NCI-H2029 treated with DMSO at 0.1 percent for 48 hours (cell line): Measurements from ENCODE around the gene STARD10.

Source experiments
- DNase-seq: peaks from one replicate; lab custom pipeline; 2025; lab: John Stamatoyannopoulos, UW

The STARD10 gene

DNA sequence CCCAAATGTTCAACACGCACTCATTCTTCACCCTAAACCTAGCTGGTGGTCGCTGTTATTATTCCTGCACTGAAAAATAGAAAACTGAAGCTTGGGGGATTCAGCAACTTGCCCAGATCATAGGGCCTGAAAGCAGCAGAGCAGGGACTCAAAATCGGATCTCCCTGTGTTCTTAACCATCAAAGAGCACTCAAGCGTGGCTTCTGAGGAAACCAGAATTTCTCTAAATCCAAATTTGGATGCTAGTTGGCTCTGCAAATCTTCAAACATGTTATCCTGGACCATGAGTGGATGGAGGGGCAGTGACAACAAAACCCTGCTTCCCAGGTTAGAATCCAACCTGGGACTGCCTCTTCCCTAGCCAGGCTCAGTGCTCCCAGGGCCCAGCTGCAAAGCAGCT, 30.0 kb downstream of the STARD10 start:
- DNase-seq, result no peak

DNA sequence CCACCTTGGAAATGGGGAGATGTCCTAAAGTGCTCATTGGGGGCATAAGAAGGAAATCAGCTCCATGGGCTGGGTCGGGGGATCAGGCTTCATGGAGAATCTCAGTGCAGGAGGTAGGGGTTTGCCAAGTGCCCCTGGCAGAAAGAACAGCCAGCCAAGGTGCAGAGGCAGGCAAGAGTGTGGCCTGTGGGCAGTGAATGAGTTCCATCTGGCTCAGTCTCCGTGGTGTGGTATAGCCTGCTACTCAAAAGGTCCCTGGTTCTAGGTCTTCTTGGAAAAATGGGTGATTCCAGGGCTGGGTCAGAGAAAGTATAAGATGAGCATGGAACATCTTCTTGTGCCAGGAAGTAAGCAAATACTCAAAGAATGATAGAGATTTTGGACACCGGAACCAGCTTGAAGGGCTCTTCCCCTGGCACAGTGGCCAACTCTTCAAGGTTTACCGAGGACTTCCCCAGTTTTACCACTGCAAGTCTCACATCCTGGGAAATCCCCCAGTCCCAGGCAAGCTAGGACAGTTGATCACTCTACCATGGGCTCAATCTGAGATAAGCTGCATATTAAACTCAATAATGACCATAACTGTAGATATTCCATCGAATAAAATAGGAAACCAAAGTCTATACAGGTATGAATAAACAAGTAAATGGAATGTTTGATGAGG, 31.1 kb downstream of the STARD10 start:
- no peak for DNase-seq

DNA sequence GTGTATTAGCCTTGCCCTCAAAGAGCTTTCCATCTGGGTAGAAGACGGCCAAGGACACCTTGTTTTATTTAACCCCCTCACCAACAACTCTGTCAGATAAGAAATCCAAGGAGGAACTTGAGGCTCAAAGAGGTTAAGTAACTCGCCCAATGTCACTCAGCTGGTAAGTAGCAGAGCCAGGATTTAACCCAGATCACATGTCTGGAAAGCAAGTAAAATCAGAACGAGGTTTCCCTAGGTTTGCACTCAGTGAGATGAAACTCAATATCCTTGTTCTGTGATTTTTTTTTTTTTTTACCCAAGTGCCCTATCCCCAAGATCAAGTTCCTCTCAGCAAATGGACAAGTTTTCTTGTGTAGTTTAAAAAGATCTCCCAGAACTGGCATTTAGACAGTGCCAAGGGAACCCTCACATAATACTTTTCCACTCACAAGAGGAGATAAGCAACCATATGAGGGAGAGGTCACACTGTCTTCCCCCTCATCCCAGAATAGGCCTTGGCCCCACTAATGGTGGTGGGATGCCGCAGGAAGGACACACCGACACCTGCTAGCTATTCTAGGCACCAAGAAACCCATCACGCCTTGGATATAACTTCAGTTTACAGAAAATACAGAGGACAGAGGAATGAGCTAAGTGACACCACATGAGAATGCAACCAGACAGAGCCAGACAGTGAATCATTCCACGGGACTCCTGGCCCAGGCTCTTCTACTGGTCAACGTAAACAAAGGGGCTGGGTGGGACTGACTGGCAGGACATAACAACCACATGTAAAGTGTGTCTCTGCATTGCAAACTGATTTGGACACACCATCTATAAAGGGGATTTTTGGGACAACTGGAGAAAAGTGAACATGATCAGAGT, 33.1 kb downstream of the STARD10 start:
- DNase-seq, result no peak

DNA sequence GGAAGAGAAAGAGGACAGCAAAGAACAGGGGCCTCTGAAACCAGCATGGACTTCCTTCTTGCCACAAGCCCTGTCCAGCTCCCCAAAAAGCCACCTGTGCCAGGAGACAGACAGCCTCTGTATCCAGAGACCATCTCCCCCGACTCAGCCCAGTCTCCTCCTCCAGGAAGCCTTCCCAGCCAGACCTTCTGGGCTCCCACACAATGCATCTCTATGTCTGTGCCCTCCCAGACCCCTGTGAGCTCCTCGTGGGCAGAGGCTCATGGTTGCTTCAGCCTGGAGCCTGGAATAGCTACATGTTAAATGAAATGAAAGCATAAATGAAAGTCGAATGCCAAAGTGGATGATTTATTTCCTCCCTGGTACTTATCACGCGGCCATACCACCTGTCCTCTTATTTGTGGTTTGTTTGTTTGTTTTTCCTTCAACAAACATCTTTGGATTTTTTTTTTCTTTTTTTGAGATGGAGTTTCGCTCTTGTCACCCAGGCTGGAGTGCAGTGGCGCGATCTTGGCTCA, 34.3 kb downstream of the STARD10 start:
- peak; percentile 70 for DNase-seq

DNA sequence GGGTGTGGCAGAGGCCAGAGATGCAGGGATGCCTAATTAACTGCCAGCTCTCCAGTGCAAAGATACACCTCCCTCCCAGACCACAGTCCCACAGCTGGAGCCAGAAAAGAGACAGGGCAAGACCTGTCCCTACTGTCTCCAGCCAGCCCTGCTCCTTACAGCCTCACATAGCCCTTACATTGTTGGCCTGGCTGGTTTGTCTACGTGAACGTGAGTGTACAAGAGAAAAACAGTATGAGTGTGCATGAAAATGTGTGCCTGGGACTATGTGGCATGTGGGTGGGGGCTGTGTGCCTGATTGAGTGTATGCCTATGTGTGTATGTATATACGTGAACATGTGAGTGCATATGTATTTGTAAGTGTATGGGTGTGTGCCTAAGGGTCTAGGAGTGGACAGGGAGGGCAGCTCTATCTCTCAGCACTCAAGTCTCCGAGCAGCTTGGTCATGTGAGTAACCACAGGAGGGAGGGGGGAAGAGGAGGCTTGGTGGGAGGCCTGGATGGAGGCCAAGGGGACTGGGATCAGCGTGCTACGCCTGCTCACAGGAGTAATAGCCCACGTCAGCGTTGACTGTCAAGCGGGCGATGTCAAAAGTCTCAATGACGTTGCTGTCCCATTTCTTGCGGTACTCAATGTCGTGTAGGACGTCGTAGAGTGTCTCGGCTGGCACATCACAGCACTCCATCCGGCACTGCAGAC, 35.0 kb downstream of the STARD10 start:
- peak; percentile 75 for DNase-seq

DNA sequence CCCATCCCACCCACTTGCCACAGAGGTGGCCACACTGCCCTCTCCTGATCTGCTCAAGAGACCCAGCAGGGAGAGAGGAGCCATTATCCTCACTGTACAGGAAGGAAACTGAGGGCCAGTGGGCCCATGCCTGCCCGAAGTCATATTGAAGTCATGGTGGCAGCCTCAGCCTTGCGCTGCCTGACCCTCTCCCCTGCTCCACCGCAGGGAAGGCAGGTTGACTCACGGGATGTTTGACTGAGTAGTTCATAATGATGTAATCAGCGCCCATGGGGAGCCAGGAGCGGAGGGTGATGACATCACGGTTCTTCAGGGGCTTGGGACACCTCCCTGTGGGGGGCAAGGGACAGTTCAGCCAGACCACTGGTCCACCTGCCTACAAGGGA, 35.5 kb downstream of the STARD10 start:
- DNase-seq, result no peak

DNA sequence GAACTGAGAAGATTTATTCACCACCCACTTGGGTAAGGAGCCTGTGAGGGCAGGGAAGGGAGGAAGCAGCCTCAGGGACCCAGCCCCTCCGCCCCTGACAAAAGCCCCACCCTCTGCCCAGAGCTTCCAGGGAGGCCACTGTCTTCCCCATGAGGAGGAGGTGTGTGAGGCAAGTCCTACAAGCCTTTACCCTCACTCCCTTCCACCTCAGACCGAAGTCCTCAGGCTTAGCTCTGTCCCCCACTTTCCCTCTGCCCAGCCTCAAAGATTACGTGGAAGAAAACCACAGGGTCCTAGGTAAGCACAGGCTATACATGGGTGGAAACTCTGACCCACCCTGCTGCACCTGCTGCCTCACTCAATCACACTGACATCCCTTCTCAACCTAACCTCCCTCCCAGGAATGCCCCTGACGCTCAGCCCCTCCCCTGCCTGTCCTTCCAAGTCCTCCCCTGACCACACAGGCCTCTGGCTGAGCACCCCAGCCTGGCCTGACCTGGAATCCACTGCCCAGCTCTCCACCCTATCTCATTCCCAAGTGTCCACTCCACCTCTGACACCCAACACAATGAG, 38.0 kb downstream of the STARD10 start:
- DNase-seq, result no peak

DNA sequence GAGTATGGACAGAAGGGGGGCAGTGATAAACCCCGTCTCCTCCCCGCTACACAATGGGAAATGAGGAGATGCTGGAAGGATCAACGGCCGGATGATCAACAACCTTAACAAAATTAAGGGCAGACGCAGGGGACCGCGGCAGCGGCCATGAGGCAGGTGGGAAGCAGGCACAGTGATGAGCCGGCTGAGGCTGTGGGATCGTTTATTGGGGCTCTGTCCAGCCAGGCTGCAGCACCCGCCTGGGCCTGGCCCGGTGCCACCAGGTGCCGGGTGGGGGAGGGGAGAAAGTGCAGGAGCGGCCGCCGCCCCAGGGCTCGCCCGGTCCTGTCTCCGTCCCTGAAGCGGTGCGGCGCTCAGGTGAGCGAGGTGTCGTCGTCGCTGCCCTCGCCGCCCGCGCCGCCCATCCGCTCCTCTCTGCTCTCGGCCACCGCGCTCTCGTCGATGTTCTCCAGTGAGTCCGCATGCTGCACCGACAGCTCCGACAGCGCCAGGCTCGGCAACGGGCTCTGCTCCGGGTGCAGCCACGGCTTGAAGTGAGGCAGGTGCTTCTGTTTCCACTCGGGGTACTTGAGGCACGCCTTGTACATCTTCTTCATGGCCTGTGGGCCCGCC, 39.2 kb downstream of the STARD10 start:
- no peak for DNase-seq

DNA sequence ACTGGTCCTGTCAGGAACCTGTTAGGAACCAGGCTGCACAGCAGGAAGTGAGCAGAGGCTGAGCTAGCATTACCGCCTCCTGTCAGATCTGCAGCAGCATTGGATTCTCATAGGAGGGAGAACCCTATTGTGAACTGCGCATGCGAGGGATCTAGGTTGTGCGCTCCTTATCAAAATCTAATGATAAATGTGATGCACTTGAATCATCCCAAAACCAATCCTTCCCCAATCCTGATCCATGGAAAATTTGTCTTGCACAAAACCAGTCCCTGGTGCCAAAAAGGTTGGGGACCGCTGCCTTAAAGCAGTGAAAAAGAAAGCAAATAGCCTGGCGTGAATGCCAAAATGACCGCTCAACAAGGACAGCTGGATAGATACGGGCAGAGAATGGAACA, 39.7 kb downstream of the STARD10 start:
- DNase-seq, result no peak

DNA sequence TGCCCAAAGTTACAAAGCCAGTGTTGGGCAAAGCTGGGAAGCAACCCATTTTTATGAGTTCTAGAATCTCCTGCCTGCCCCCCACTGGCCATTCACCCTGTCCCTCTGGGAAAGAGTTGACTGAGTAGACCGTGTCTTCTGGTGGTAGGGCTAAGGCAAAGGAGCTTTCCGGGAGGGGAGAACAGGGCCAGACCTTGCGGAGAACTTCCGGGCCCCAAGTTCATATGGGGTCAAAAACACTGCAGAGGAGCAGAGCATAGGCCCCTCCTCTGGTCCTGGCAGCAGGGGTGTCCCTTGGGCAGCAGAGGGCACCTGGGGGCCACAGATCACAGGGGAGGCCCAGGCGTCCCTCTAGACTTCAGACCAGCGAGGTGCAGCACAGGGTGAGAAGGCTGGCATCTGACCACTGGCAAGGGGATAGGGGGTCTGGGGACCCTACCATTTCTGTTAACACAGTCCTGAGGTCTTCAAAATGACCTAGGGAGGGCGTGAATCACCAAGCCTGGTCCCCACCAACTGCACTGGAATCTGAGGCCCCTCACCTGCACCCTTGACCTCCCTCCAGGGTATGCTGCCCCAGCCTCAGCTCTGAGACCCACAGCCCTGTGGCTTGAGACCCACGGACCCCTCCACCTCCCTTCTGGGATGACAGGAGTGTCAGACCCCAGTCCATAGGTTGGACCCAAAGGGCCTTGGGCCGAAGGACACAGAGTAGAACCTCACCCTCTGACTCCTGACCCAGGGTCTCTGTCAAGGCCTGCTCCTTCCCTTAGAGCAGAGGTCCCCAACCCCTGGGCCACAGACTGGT, 40.3 kb downstream of the STARD10 start:
- DNase-seq, result no peak

DNA sequence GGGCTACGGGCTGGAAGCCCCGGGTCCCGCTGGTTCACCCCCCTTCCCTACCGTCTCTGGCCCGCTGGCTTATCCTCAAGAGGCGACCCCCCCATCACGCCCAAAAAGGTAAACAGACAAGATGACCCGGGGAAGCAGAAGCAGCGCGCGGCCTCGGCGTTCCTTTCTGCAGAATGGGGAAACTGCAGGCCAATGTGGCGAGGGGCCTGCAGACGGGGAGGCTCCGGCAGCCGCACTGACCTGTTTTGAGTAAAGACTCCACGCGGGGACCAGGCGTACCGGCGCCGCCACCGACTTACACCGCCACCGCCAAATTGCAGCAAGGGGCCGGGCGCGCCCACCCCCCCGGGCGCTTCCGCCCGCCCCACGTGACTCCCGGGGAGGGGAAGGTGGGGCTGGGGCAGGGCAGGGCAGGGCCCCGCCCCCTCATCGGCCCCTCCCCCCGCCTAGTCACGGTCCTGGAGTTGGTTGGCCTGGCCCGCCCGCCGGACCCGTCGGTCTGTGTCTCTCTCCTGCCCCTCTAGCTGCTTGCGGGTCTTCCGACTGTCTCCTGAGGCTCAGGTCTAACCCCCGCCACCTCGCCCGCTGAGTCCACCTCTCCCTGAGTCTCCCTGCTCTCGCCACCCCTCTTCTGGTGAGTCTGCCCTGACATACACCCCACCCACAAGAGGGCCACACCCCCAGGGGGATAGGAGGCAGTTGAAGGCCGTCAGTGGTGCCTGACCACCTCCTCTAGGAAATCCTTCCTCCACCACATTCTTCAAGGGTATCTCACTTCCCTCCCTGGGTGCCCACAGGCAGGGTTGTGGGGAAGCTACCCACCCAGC, 41.5 kb downstream of the STARD10 start, which contains the start of gene ARAP1:
Gene ARAP1, minus strand, starts transcription at position 321 of the 827 bp plus-strand sequence. CDS start 25,280 bp downstream, outside the sequence.
- peak; percentile 50 for DNase-seq

DNA sequence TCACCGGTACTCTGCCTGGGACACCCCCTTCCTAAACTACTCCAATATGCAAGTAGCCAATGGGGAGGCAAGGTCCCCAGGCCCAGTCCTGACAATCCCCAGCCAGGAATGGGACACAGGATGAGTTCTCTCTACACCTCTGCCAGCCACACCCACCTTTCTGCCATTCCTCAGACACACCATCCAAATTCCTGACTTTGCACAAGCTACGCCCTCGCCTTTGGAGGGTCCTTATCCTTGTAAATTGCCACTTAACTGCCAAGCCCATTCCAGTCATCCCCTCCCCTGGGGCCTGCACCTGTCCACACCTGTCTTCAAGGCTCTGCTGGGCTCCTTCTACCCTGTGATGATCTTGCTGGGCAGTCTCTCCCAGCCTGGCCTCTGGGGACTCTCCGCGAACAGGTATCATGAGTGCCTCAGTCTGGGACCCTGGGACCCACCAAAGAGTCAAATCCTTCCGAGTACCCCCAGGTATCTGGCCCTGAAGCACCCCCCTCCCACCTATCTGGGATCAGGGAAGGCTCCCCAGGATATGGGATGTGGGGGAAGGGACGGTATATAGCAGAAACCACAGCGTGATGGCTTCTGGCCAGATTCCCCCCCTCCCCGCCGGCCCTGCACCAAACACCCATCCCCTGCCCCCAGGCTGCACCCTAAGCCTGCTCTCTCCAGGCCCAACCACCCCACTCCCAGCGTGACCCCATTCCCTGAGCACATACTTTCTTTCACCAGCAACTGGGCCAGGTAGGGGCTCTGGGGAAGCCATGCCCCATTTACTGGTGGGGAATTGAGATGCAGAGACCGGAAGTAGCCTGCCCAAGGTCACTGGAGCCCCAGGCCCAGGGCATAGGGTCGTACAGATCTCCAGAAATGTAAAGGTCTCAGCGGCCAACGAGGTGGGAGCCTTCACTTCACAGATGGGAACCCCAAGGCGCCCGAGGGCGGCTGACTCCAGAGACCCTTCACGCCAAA, 42.4 kb downstream of the STARD10 start:
- DNase-seq, result peak; percentile 60

DNA sequence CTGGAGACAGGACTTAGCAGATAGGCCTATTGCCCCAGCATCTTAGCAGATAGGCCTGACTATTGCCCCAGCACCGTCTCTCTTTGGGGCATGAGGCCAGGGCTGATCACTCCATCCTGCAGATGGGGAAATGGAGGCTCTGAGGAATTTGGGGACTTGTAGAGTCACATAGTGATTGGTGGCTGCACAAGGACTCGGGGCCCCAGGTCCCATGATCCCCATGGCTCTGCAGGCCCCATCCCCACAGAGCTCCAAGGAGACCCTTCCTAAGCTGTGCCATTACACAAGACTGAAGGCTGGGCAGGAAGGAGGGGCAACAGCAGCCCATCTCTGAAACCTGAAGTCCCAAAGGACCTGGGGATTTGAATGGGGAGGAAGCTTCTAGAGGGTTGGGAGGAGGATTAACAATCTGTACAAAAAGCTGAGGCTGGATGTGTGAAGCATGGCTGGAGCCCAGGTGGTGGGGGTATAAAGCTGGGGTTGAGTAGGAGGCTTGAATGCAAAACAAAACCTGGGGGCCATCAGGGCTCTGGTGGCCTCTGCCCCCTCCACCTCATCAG, 43.2 kb downstream of the STARD10 start:
- no peak for DNase-seq

DNA sequence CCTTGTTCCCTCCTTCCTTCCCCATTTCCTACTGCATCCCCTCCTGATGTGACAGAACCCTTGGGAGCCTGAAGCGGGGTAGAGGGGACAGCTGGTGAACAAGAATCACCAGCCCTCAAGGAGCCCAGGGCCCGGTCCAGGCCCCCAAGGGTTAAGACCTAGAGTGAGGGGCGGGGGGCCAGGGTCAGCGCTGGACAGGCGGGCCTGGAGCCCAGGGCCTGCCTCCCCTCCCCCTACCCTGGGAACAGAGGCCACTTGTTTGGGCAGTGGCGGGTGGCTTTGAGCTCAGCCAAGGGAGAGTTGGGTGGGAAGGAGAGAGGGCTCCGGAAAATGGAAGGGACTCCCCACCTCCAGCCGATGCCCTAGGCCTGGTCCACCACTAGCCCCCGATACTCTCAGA, 43.8 kb downstream of the STARD10 start:
- DNase-seq, result no peak

DNA sequence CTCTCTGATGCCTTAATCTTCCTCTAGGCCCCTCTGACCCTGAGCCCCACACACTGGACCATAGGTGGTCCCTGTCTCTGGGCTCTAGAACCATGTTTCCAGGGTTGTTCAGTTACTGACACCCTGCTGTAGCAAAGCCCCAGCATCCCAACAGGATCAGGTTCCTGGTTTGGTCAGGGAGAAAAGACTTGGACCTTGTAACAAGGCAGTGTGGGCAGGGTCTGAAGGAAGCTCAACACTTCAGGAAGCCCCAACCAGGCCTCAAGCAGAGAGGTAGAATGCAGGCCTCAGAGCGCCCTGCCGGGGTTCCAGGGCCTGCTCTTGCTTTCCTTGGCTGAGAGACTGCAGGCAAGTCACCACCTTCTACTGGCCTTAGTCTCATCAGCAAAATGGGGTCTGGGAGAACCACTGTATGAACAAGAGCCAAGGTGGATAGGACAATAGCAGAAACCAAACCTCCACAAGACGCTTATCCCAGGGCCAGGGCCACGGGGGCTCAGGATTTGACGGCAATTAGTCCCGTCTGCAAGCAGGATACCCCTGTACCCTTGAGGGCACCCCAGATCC, 46.5 kb downstream of the STARD10 start:
- DNase-seq, result no peak

DNA sequence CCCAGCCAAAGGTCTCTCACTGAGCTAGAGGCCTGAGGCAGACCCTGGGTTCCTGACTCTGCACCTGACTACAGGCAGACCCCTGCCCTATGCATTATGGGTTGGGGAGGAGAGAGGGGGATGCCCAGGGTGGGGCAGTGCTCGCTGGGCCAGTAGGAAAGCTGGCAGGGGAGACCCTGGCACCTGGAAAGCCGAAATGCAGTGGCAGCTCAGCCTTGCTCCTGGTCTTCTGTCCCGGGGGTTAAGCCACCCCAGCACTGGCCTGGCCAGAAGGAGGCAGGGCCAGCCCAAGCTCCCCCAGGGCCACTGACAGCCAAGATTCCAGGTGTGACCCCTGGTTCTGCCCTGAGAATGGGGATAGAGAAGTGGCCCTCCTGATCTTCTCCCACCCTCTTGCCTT, 47.0 kb downstream of the STARD10 start:
- DNase-seq, result no peak

DNA sequence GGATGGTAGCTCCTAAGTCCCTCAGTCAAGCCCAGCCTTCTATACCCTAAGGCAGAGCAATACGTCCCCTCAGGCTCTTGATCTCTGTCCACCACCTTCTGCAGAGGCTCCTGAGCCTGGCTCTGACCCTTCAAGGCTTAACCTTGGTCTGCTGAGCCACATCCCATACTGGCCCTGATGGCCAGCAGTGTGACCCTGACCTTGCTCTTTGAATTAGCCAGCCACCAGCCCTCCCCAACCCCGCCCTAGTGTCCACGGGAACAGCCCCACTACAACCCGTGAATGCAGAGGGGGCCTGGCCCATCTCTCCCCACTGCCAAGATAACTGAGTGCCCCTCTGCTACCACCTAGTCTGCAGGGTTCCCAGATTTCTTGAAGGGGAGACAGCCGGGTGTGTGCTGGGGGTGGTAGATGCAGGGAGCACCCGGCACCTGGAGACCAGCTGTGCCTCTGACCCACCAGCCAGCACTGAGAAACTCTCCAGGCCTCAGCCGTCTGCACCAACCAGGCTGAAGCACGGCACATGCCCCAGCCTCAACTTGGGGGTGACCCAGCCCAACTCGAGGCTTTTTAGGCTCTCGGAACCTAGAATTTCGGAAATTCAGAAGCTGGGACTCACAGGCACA, 47.8 kb downstream of the STARD10 start:
- DNase-seq, result no peak

DNA sequence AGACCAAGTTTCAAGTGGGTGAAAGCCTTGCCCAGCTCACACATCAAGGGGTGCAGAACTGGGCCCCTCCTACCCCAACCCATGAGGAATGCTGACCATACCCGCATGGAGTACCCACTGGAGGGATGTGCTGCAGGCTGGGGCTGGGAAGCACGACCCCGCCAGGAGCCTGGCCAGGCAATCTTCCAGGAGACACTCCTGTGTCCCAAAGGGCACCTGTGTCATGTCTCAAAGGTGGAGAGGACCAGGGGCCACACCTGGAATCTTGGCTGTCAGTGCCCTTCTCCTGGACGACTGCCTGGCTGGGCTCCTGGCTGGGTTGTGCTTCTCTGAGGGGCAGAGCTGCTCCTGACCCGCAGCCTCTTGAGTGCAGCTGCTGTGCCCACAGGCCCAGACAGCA, 48.3 kb downstream of the STARD10 start:
- no peak for DNase-seq
